K562 (cell line): ENCODE data around the gene RRM2. TPM values are rescaled to one million over a fixed set of nuclear protein-coding genes. Genes with fewer than 3 reads are reported as not detected.

ENCODE experiments used
- HBP1 ChIP-seq: fragments of 450-650 bp; formaldehyde crosslinking; IDR thresholded peaks from 2 replicates; pipeline ENCODE4 v1.4.0; 2022; ENCODE audit warnings: missing genetic modification characterization
- HNRNPL ChIP-seq: fragments of 200-400 bp; formaldehyde crosslinking; IDR thresholded peaks from 2 replicates; pipeline ENCODE4 v1.6.1; 2017; ENCODE audit warnings: low read depth, mild to moderate bottlenecking, low read length
- JUN ChIP-seq, 2 experiments: sonication (generic) in 1 of 2; formaldehyde crosslinking in 1 of 2; IDR thresholded peaks; 2 replicates each; pipeline versions ENCODE4 v1.6.1 to v1.8.0; 2012 to 2022; ENCODE audit warnings: borderline replicate concordance in 2 of 2, mild to moderate bottlenecking in 2 of 2, improper control_type of control experiment in 1 of 2, low read depth in 1 of 2, low read length in 1 of 2, missing genetic modification reagents in 1 of 2
- ZBTB2 ChIP-seq: fragments of 450-650 bp; IDR thresholded peaks from 2 replicates; pipeline ENCODE4 v1.6.1; 2016; ENCODE audit warnings: antibody characterized with exemption
- ZNF655 ChIP-seq: fragments of 250-450 bp; sonication (Bioruptor Pico); IDR thresholded peaks from 2 replicates; pipeline ENCODE4 v1.5.0; 2021
- polyA plus RNA-seq, 8 experiments: library from polyadenylated mRNA; depleted of rRNA in 4 of 8; stranded (reverse) in 5 of 8; unstranded in 3 of 8; fragments of >200 nt; fragmentation: Nextera tagmentation in 2 of 8; fragmentation: Illumina TruSeq in 1 of 8; extraction: Ambion mirVana in 2 of 8; extraction: Trizol in 1 of 8; gene quantifications; 2 replicates each; pipeline versions ENCODE4 v1.2.1 to v1.2.3, GENCODE V29; 2011 to 2014; ENCODE audit warnings: inconsistent platforms in 1 of 8, missing spikeins in 1 of 8
- total RNA-seq, 7 experiments: library from RNA; depleted of rRNA in 6 of 7; stranded (reverse); fragments of >200 nt in 6 of 7; fragmentation: Illumina TruSeq in 2 of 7; extraction: Trizol in 2 of 7; gene quantifications; 2 replicates each; pipeline versions ENCODE4 v1.2.1 to v1.2.3, GENCODE V29; 2011 to 2021; ENCODE audit warnings: low replicate concordance in 1 of 7
- TF ChIP-seq, protein P1 (sequence below): sonication (generic); formaldehyde crosslinking; IDR thresholded peaks from 2 replicates; pipeline ENCODE4 v1.8.0; 2023; ENCODE audit warnings: mild to moderate bottlenecking, missing genetic modification reagents

Gene RRM2
- total and polyA plus RNA-seq, 9 of the 15 experiments (the other 6 are each of a cell fraction or from before 2014, with no cell fraction given): 50.1 to 244 (median 128) TPM

DNA sequence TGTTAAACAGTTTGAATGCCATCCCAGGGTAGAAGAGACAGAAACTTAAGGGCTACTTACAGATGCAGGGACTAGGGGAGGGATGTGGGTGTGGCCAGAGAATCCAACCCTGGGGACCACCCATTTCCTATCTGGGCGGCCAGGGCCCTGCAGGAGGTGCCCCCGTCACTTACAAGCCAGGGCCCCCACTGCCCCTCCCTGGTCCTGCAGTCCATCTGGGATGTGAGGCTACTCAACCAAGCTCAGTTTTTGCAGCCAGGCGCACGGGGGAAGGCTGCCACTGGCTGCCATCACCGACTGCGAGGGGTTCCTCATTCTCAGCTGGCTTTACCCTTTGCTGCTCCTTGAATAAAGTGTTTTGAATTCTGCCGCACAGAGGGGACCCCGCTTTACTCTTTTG is 42.1 kb downstream of the RRM2 start (continued):
- TF ChIP-seq HBP1 (CRISPR knock-in tag): no peak
- TF ChIP-seq ZNF655 (CRISPR knock-in tag): no peak
- no peak for TF ChIP-seq ZBTB2
- TF ChIP-seq JUN (IDR thresholded peaks at IDR 0.05; ENCODE audit: borderline replicate concordance, low read depth, low read length): no peak
- no peak for TF ChIP-seq JUN (CRISPR knock-in tag; IDR thresholded peaks at IDR 0.05; ENCODE audit: borderline replicate concordance)
- TF ChIP-seq HNRNPL: no peak
- TF ChIP-seq, protein P1, sequence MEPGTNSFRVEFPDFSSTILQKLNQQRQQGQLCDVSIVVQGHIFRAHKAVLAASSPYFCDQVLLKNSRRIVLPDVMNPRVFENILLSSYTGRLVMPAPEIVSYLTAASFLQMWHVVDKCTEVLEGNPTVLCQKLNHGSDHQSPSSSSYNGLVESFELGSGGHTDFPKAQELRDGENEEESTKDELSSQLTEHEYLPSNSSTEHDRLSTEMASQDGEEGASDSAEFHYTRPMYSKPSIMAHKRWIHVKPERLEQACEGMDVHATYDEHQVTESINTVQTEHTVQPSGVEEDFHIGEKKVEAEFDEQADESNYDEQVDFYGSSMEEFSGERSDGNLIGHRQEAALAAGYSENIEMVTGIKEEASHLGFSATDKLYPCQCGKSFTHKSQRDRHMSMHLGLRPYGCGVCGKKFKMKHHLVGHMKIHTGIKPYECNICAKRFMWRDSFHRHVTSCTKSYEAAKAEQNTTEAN (CRISPR knock-in tag): no peak
